Ovary (tissue), 3 donors: ENCODE measurements around the gene FHAD1.

ENCODE experiments used
- CTCF ChIP-seq, 3 donors: fragments of 450-650 bp in 2 of 3; fragments of 200-600 bp in 1 of 3; IDR thresholded peaks; one replicate each; pipeline versions ENCODE4 v1.5.1 to v1.8.0; 2016 to 2022; ENCODE audit warnings: antibody characterized with exemption in 3 of 3, mild to moderate bottlenecking in 1 of 3
- EP300 ChIP-seq: sonication (generic); formaldehyde crosslinking; IDR thresholded peaks from one replicate; pipeline ENCODE4 v1.6.1; 2017; ENCODE audit warnings: antibody characterized with exemption
- POLR2A ChIP-seq: fragments of 450-650 bp; IDR thresholded peaks from one replicate; pipeline ENCODE4 v1.6.1; 2017; ENCODE audit warnings: antibody characterized with exemption, mild to moderate bottlenecking, moderate library complexity
- donor health status: DM: no; HTN: no; CAD: no.

- TF ChIP-seq CTCF (IDR thresholded peaks at IDR 0.05) (no peak), POLR2A (no peak), EP300 (no peak)
These were observed 12.6 kb downstream of the FHAD1 start for GRCh38 chr1:15259622-15260007.
